ENCODE measurements around the gene XAGE5.
"Not testable (repeated sequence)": the region's sequence is repeated elsewhere in the genome, so short reads cannot be mapped to it uniquely, and the experiment has no call there.

Gene XAGE5

GRCh38 chrX:52811065-52811625 lies at the start of gene XAGE5:
XAGE5 (plus strand) TSS chrX:52811287; CDS start chrX:52812567, 1,280 bp downstream.
- no peak for TF ChIP-seq CTCF (IDR thresholded peaks at IDR 0.05; ENCODE audit: extremely low read depth, missing control alignments)
- no peak for DNase-seq (ENCODE audit: low spot score)

GRCh38 chrX:52765983-52766382 lies 45.1 kb upstream of the XAGE5 start:
- DNase-seq (ENCODE audit: low spot score): not testable (repeated sequence)

- not testable (repeated sequence) for DNase-seq (ENCODE audit: low spot score)
Measured at GRCh38 chrX:52773504-52773903, 37.6 kb upstream of the XAGE5 start.

- DNase-seq (ENCODE audit: low spot score): not testable (repeated sequence)
Measured at GRCh38 chrX:52797327-52797726, 13.8 kb upstream of the XAGE5 start, which contains the start of gene SPANXN5. SPANXN5 (minus strand) TSS chrX:52797427; CDS start chrX:52797348, 79 bp downstream.

GRCh38 chrX:52804876-52805275 lies 6.2 kb upstream of the XAGE5 start:
- DNase-seq (ENCODE audit: low spot score): not testable (repeated sequence)

- TF ChIP-seq CTCF (IDR thresholded peaks at IDR 0.05; ENCODE audit: extremely low read depth, missing control alignments): no peak
- DNase-seq (ENCODE audit: low spot score): no peak
Measured at GRCh38 chrX:52819788-52820187, 8.7 kb downstream of the XAGE5 start.

GRCh38 chrX:52821079-52821760 lies 10.1 kb downstream of the XAGE5 start:
- no peak for TF ChIP-seq CTCF (IDR thresholded peaks at IDR 0.05; ENCODE audit: extremely low read depth, missing control alignments)
- no peak for DNase-seq (ENCODE audit: low spot score)

GRCh38 chrX:52824608-52825007 lies 13.5 kb downstream of the XAGE5 start:
- no peak for DNase-seq (ENCODE audit: low spot score)
- no peak for TF ChIP-seq CTCF (IDR thresholded peaks at IDR 0.05; ENCODE audit: extremely low read depth, missing control alignments)

GRCh38 chrX:52830551-52830950 lies 19.5 kb downstream of the XAGE5 start:
- no peak for TF ChIP-seq CTCF (IDR thresholded peaks at IDR 0.05; ENCODE audit: extremely low read depth, missing control alignments)
- DNase-seq (ENCODE audit: low spot score): no peak

Data from GM20000 (cell line).